ENCODE data around the gene ITGB4. TPM values are rescaled to one million over a fixed set of nuclear protein-coding genes. Genes with fewer than 3 reads are reported as not detected.

ITGB4 gene
- total RNA-seq, 4 donors from 2014 or later = 31.1 to 66.3 (median 41.8) TPM

DNA sequence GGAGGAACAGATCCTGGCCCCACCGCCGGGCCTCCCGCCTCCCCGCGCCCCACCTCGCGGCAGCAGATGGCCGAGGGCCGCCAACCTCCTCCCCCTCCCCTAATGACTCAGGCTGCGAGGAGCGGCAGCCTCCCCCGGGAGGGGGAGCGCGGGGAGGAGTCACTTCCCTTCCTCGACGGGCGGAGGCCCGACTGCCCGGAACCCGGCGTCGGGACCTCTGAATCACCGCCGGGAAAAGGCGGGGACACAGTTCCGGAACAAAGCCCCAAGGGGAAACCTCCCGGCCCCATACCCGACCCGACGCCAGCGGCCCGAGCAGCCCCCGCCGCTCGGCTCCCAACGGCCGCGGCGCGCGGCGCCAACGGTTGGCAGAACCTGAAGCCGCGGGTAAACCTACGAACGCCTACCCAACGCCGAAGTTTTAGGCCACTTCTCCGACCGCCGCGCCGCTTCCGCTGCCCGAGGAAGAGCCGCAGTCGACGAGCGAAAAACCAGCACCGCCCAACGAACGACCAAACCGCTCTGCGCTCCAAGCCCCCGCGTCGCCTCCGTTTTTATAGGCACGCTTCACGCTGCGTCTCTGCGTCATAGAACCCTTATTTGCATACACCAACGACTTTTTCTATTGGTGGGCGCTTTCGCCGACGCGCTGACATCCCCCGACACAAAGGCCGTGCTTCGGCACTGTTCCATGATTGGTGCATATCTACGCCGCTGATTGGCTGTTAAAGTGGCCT, 58.2 kb downstream of the ITGB4 start:
- peak overlapping the region; percentile 95 for H3K4me3 ChIP-seq
- H3K9me3 ChIP-seq = no peaks in the 10 kb centered on the region
- H3K27me3 ChIP-seq = no peaks in the 10 kb centered on the region
- H3K27ac ChIP-seq = peak overlapping the region; percentile 99 to 100 (median 100)
- TF ChIP-seq EP300 (IDR thresholded peaks at IDR 0.05) (no peak), POLR2AphosphoS5 (IDR thresholded peaks at IDR 0.05) (peak; percentile 100), POLR2A (IDR thresholded peaks at IDR 0.05) (peak; percentile 100)
- TF ChIP-seq, protein P1, sequence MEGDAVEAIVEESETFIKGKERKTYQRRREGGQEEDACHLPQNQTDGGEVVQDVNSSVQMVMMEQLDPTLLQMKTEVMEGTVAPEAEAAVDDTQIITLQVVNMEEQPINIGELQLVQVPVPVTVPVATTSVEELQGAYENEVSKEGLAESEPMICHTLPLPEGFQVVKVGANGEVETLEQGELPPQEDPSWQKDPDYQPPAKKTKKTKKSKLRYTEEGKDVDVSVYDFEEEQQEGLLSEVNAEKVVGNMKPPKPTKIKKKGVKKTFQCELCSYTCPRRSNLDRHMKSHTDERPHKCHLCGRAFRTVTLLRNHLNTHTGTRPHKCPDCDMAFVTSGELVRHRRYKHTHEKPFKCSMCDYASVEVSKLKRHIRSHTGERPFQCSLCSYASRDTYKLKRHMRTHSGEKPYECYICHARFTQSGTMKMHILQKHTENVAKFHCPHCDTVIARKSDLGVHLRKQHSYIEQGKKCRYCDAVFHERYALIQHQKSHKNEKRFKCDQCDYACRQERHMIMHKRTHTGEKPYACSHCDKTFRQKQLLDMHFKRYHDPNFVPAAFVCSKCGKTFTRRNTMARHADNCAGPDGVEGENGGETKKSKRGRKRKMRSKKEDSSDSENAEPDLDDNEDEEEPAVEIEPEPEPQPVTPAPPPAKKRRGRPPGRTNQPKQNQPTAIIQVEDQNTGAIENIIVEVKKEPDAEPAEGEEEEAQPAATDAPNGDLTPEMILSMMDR (IDR thresholded peaks at IDR 0.05) = peak in 2 of 4 experiments; percentile 20 to 36
- WGBS, 2 donors (ENCODE audit: low coverage in 1 of 2) = 0% methylated on average over 11 to 20 of the region's 84 CpGs
- peak; percentile 87 for ATAC-seq
- H3K36me3 ChIP-seq = peaks cover 0 to 45% of the 10 kb centered on the region in 2 donors
- H3K4me1 ChIP-seq = peaks cover 0 to 63% (median 20%) of the 10 kb centered on the region in 3 donors

DNA sequence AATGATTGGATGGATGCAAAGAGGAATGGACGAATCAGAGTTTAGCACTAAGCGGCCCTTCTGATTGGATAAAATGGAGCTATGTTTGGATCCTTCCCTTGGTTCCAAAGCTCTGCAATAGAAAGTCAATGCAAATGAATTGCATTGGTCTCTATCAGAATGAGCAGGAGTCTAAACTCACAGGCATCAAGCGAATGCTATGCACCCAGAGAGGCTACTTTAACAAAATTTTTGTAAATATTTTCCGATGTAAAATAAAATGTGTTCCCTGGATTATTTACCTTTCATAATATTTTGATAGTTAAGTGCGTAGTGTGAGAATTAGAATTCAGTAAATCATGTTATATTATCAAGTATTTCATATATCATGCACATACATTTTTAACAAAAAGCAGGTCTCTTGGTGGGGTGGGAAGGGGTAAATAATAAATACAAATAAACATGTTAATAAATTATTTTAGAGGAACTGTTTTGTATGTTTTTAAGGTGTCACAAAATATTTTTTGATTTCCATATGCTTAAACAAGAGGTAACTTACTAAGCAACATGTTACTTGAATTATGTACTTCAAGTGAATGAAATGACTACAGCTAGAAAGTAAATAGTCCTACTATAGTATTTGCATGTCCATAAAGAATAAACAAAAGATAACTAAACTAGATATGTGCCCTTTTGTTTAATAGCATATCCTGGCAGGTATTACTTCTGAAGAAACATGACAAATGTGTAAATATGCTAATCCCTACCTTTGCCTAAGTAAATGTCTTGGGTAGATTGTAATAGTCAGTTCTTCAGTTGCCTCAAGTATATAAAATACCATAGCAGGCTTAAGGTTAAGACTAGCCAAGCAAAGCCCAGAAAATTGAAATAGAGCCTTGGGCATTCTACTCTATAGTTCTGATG, 59.0 kb downstream of the ITGB4 start:
- Histone ChIP-seq H3K27ac (peak overlapping the region in 3 of 4 donors; percentile 5 to 100 (median 99)), H3K36me3 (peaks cover 0 to 37% of the 10 kb centered on the region in 2 donors), H3K9me3 (no peaks in the 10 kb centered on the region), H3K4me3 (no peak overlapping the region), H3K27me3 (no peaks in the 10 kb centered on the region), H3K4me1 (peaks cover 0 to 57% (median 20%) of the 10 kb centered on the region in 3 donors)
- TF ChIP-seq, protein P1 (IDR thresholded peaks at IDR 0.05) = no peak
- TF ChIP-seq POLR2A (IDR thresholded peaks at IDR 0.05) (no peak), EP300 (IDR thresholded peaks at IDR 0.05) (no peak), POLR2AphosphoS5 (IDR thresholded peaks at IDR 0.05) (no peak)
- ATAC-seq = no peak
- WGBS, 2 donors (ENCODE audit: low coverage in 1 of 2) = 19 to 21% methylated on average over 4 to 5 of the region's 5 CpGs

DNA sequence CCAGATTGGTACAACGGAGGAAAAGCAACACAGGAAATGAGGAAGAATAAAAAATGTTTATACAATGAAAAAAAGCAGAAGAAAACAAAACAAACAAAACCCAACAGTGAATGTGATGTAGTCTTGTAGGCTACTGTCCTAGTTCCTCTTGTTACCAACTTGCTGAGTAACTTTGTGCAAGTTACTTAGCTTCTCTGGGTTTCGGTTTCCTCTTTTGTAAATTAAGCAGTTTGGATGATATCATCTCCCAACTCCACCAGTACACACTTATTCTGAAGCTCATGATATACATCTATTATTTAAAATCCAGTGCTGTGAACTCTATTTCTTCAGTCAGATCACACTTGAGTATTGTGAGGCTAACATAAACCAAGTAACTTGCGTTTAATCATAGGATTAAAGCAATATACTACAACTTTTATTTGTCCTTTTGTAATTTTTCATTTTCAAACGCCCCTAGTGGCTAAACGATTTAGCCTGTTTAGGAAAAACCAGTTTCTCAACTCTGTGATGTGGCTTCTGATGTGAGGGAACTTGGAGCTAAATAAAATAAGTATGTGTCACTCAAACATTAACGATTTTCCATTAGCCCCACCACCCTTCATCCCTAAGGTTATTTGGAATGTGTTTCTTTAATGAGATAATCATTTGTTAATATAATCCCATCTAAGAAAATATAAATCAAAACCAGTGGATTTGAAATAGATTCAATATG, 62.0 kb downstream of the ITGB4 start:
- WGBS, 2 donors (ENCODE audit: low coverage in 1 of 2) = 9 to 14% methylated on average over 6 of the region's 6 CpGs
- no peak for ATAC-seq
- Histone ChIP-seq H3K36me3 (peaks cover 0 to 9% of the 10 kb centered on the region in 2 donors), H3K9me3 (no peaks in the 10 kb centered on the region), H3K27me3 (no peaks in the 10 kb centered on the region), H3K4me3 (no peak overlapping the region), H3K27ac (peak overlapping the region; percentile 94 to 100 (median 96)), H3K4me1 (peaks cover 0 to 59% (median 13%) of the 10 kb centered on the region in 3 donors)
- TF ChIP-seq, protein P1 (IDR thresholded peaks at IDR 0.05) = peak; percentile 62 to 80 (median 76)
- TF ChIP-seq POLR2A (IDR thresholded peaks at IDR 0.05) = no peak

DNA sequence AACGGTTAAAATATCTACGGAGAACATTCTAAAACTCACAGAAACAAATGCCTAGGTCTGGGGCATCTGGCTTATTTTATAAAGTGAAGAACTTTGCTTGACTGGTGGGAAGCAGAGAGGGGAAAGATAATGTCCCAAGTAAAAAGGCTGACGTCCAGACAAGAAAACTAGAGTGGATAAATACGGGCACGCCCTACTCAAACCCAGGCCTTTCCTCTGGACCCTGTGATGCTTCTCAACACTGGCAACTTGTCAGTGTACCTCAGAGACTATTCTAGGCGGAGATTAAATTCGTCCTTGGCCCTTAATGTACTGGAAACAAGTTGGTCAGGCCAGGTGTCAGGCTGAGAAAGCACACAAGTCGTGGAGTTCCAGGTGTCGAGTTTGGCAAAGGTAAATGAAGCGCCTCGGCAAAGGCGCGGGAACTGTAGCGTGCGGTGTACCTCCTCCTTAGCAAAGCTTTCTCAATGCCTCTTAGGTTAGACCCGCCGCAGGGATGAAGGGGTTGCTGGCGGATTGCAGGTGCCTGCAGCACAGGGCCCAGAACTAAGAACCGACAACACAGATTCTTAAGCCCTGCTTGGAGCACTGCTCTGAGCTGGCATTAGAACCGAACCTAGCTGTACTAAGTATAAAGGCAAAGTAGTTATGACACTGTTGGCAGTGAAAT, 62.7 kb downstream of the ITGB4 start:
- no peak for ATAC-seq
- no peaks in the 10 kb centered on the region for H3K9me3 ChIP-seq
- peaks cover 0 to 2% of the 10 kb centered on the region in 2 donors for H3K36me3 ChIP-seq
- peak overlapping the region in 1 of 2 donors; percentile 64 for H3K4me3 ChIP-seq
- WGBS, 2 donors (ENCODE audit: low coverage in 1 of 2) = 57 to 61% methylated on average over 15 to 20 of the region's 20 CpGs
- no peaks in the 10 kb centered on the region for H3K27me3 ChIP-seq
- TF ChIP-seq POLR2A (IDR thresholded peaks at IDR 0.05) = no peak
- TF ChIP-seq POLR2AphosphoS5 (IDR thresholded peaks at IDR 0.05) = no peak
- TF ChIP-seq EP300 (IDR thresholded peaks at IDR 0.05) = no peak
- TF ChIP-seq, protein P1 (IDR thresholded peaks at IDR 0.05) = no peak
- H3K4me1 ChIP-seq = peaks cover 0 to 66% (median 13%) of the 10 kb centered on the region in 3 donors
- H3K27ac ChIP-seq = peak overlapping the region; percentile 94 to 100 (median 96)

Measured in gastroesophageal sphincter (tissue), 4 donors.